Neural cell (in vitro differentiated cells): Measurements from ENCODE around the gene GCC1.

Experiments used
- CTCF ChIP-seq: fragments of 450-650 bp; IDR thresholded peaks from 2 replicates; pipeline ENCODE4 v1.5.1; 2014; ENCODE audit warnings: antibody characterized with exemption, mild to moderate bottlenecking, moderate library complexity; ENCODE audit not compliant: poor library complexity, severe bottlenecking
- EP300 ChIP-seq: fragments of 450-650 bp; conservative IDR thresholded peaks from 2 replicates; pipeline ENCODE4 v1.6.1; 2014; ENCODE audit warnings: antibody characterized with exemption, mild to moderate bottlenecking, moderate library complexity; ENCODE audit not compliant: poor library complexity, severe bottlenecking
- EZH2 ChIP-seq: fragments of 200-600, 300-800 bp; shearing (Covaris generic), sonication (generic); IDR thresholded peaks from 2 replicates; pipeline ENCODE4 v1.6.1; 2014; ENCODE audit warnings: antibody characterized with exemption, low read length, borderline replicate concordance, mild to moderate bottlenecking; ENCODE audit not compliant: insufficient read depth, poor library complexity, severe bottlenecking
- RAD21 ChIP-seq: fragments of 450-650 bp; conservative IDR thresholded peaks from 2 replicates; pipeline ENCODE4 v1.6.1; 2014; ENCODE audit warnings: antibody characterized with exemption, mild to moderate bottlenecking, moderate library complexity
- REST ChIP-seq: IDR thresholded peaks from 2 replicates; pipeline ENCODE4 v1.6.1; 2012; ENCODE audit warnings: borderline replicate concordance
- TAF1 ChIP-seq: IDR thresholded peaks from 2 replicates; pipeline ENCODE4 v1.6.1; 2012; ENCODE audit warnings: low read depth

GRCh38 chr7:127578711-127579275, 6.6 kb downstream of the GCC1 start:
- no peak for TF ChIP-seq CTCF
- no peak for TF ChIP-seq RAD21
- no peak for TF ChIP-seq REST
- no peak for TF ChIP-seq EP300
- TF ChIP-seq TAF1 = no peak
- no peak for TF ChIP-seq EZH2
